ENCODE results near the gene ADCY2. TPM values are rescaled to one million over a fixed set of nuclear protein-coding genes. Genes with fewer than 3 reads are reported as not detected.

Gene ADCY2
- total and polyA plus RNA-seq, 7 experiments from 2014 or later: not detected

DNA sequence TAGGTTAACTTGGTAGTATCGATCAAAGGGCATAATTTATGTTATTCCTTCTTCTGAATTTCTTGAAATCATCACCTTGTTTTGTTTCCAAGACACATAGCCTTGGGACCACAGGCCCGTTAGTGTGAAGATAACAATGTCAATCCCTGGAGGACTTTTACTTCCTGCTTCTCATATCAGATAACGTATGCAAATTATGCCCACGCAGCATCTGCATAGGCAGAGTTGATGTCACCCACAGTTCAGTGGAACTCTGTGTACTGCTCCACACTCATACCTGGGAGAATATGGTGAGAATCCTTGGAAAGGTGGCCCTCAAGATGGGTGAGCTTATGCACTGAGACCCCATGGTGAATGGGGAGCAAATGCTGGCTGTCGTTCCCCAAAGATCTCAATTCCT, 360.0 kb downstream of the ADCY2 start:
- intact Hi-C loops (cut with micrococcal nuclease): no loop called here
- no peak overlapping the region for H3K4me3 Mint-ChIP-seq
- peaks cover 0 to 2% (median 0%) of the 10 kb centered on the region in 7 donors for H3K4me1 Mint-ChIP-seq
- DNase-seq (no peak), ATAC-seq (no peak)
- Histone ChIP-seq H3K4me1 (ENCODE audit: control insufficient read depth in 2 of 2, insufficient read depth in 2 of 2, low read length in 2 of 2) (no peaks in the 10 kb centered on the region), H3K4me3 (ENCODE audit: low read length) (no peak overlapping the region), H3K36me3 (ENCODE audit: control insufficient read depth in 2 of 3, insufficient read depth in 3 of 3, low read length in 3 of 3) (no peaks in the 10 kb centered on the region), H3K27me3 (ENCODE audit: control insufficient read depth in 2 of 2, insufficient read depth in 2 of 2, low read length in 2 of 2) (no peaks in the 10 kb centered on the region), H3K27ac (ENCODE audit: low read depth, low read length) (no peak overlapping the region), H3K9me3 (ENCODE audit: control insufficient read depth in 2 of 3, low read length in 3 of 3) (no peaks in the 10 kb centered on the region)
- no peaks in the 10 kb centered on the region for H3K36me3 Mint-ChIP-seq
- peaks cover 0 to 2% (median 0%) of the 10 kb centered on the region in 11 donors for H3K9me3 Mint-ChIP-seq
- POLR2A ChIA-PET: no interaction called here
- H3K27me3 Mint-ChIP-seq: peaks cover 8 to 49% (median 34%) of the 10 kb centered on the region in 5 donors
- no peak overlapping the region for H3K27ac Mint-ChIP-seq
- CTCF ChIA-PET: no interaction called here

DNA sequence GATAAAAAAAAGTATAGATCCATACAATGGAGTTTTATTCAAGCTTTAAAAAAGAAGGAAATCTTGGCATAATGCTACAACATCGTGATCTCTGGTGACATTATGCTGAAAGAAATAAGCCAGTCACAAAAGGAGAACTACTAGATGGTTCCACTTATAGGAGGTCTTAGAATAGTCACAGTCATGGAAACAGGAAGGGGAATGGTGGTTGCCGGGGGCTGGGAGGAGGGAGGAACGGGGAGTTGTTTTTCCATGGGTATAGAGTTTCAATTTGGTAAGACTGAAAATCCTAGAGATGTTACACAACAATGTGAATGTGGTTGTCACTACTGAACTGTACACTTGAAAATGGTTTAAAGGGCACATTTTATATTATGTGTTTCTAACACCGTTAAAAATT, 360.5 kb downstream of the ADCY2 start:
- no peaks in the 10 kb centered on the region for H3K4me1 ChIP-seq (ENCODE audit: control insufficient read depth in 2 of 2, insufficient read depth in 2 of 2, low read length in 2 of 2)
- H3K4me1 Mint-ChIP-seq: peaks cover 0 to 2% (median 0%) of the 10 kb centered on the region in 7 donors
- DNase-seq (no peak), ATAC-seq (peak; percentile 36)
- no peaks in the 10 kb centered on the region for H3K9me3 ChIP-seq (ENCODE audit: control insufficient read depth in 2 of 3, low read length in 3 of 3)
- no peaks in the 10 kb centered on the region for H3K27me3 ChIP-seq (ENCODE audit: control insufficient read depth in 2 of 2, insufficient read depth in 2 of 2, low read length in 2 of 2)
- H3K27me3 Mint-ChIP-seq: peaks cover 8 to 54% (median 34%) of the 10 kb centered on the region in 5 donors
- H3K36me3 Mint-ChIP-seq: no peaks in the 10 kb centered on the region
- POLR2A ChIA-PET: no interaction called here
- no peak overlapping the region for H3K4me3 Mint-ChIP-seq
- CTCF ChIA-PET: no interaction called here
- H3K27ac Mint-ChIP-seq: no peak overlapping the region
- intact Hi-C loops (cut with micrococcal nuclease): no loop called here
- no peaks in the 10 kb centered on the region for H3K36me3 ChIP-seq (ENCODE audit: control insufficient read depth in 2 of 3, insufficient read depth in 3 of 3, low read length in 3 of 3)
- peaks cover 0 to 2% (median 0%) of the 10 kb centered on the region in 11 donors for H3K9me3 Mint-ChIP-seq
- no peak overlapping the region for H3K4me3 ChIP-seq (ENCODE audit: low read length)
- H3K27ac ChIP-seq (ENCODE audit: low read depth, low read length): no peak overlapping the region

DNA sequence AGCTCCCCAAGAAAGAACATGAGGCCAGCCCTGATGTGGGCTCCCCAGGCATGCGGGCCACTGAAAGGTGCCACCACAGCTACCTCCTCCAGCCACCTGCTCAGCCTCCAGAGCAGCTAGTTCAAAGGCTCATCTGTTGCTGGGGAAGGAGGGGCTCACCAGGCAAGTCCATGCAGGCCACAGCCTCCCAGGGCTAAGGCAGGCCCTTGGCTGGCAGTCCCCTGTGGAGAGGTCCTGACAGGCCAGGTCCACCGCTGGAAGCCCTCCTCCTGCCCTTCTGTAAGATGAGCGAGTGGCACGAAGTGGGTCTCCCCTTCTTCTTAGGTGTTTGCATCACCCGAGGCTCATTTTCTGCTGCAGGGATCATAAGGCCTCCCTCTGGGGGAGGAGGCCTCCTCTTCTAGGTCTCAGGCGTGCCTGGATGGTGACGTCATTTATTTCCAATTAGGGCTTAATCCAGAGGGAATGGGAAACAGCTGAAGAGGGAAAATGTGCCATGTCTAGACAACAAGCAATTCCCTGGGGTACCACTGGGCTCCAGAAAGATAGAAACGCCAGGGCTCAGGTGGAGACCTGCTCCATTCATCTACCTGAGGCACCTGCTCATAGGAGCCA, 363.4 kb downstream of the ADCY2 start:
- Mint-ChIP-seq H3K4me1 (peaks cover 0 to 2% (median 0%) of the 10 kb centered on the region in 7 donors), H3K27me3 (peaks cover 3 to 51% (median 23%) of the 10 kb centered on the region in 5 donors), H3K4me3 (no peak overlapping the region), H3K36me3 (no peaks in the 10 kb centered on the region), H3K27ac (no peak overlapping the region), H3K9me3 (no peaks in the 10 kb centered on the region)
- no peak for ATAC-seq
- intact Hi-C loops (cut with micrococcal nuclease): no loop called here
- Histone ChIP-seq H3K4me3 (ENCODE audit: low read length) (no peak overlapping the region), H3K36me3 (ENCODE audit: control insufficient read depth in 2 of 3, insufficient read depth in 3 of 3, low read length in 3 of 3) (no peaks in the 10 kb centered on the region), H3K9me3 (ENCODE audit: control insufficient read depth in 2 of 3, low read length in 3 of 3) (no peaks in the 10 kb centered on the region), H3K27me3 (ENCODE audit: control insufficient read depth in 2 of 2, insufficient read depth in 2 of 2, low read length in 2 of 2) (no peaks in the 10 kb centered on the region), H3K27ac (ENCODE audit: low read depth, low read length) (no peak overlapping the region), H3K4me1 (ENCODE audit: control insufficient read depth in 2 of 2, insufficient read depth in 2 of 2, low read length in 2 of 2) (no peaks in the 10 kb centered on the region)
- ChIA-PET POLR2A (no interaction called here), CTCF (no interaction called here)
- DNase-seq: no peak

DNA sequence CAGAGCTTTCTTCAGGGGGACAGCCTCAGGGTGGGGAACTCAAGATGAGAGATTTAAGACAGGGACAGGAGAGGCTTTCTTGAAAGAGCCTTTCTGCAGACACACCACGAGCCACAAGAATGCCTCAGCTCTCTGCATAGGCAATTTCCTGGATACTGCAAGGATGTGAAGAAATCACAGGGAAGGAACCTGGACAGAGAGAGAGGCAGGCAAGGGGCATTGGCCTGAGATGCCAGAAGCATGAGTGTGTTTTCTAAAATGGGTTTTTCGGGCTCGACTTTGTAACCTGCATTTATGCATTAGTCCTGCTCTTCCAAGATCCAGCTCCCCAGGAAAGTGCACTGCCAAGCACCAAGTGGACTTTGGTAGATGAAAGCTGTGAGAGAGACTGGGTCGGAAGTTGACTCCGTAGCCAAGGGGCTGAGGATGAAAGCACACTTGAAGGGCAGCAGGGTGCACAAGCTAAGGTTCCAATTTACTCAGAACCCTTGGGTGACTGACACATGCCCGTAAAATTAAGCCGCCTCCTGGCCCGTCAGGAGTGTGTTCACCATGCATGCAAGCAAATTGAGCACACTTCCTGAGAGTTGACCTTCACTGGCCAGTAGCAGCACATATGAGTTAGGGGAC, 364.1 kb downstream of the ADCY2 start:
- Histone ChIP-seq H3K27me3 (ENCODE audit: control insufficient read depth in 2 of 2, insufficient read depth in 2 of 2, low read length in 2 of 2) (no peaks in the 10 kb centered on the region), H3K4me3 (ENCODE audit: low read length) (no peak overlapping the region), H3K27ac (ENCODE audit: low read depth, low read length) (no peak overlapping the region), H3K36me3 (ENCODE audit: control insufficient read depth in 2 of 3, insufficient read depth in 3 of 3, low read length in 3 of 3) (no peaks in the 10 kb centered on the region), H3K4me1 (ENCODE audit: control insufficient read depth in 2 of 2, insufficient read depth in 2 of 2, low read length in 2 of 2) (no peaks in the 10 kb centered on the region), H3K9me3 (ENCODE audit: control insufficient read depth in 2 of 3, low read length in 3 of 3) (no peaks in the 10 kb centered on the region)
- Mint-ChIP-seq H3K36me3 (no peaks in the 10 kb centered on the region), H3K4me1 (peaks cover 0 to 2% (median 0%) of the 10 kb centered on the region in 7 donors), H3K4me3 (no peak overlapping the region), H3K27me3 (peaks cover 2 to 47% (median 25%) of the 10 kb centered on the region in 5 donors), H3K9me3 (no peaks in the 10 kb centered on the region), H3K27ac (no peak overlapping the region)
- ATAC-seq: no peak
- ChIA-PET CTCF (no interaction called here), POLR2A (no interaction called here)
- no peak for DNase-seq
- intact Hi-C loops (cut with micrococcal nuclease): no loop called here

DNA sequence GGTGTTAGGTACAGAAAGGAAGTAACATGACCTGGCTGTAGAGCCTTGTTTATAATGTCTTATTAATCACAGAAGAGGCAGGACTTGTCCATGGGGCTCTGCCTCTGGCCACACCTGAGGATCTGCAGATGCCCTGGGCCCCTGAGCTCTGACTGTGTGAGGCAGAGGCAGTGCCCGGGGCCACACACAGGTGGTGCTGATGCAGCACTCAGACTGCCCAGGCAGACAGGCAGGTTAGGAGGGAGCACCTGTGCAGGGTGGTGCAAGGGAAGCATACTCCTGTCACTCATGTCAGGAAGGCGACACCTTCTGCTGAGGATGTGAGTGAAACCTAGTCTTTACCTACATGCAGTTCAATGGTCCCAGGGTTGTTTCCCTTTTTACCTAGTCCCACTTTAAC, 366.3 kb downstream of the ADCY2 start:
- Histone ChIP-seq H3K27ac (ENCODE audit: low read depth, low read length) (no peak overlapping the region), H3K27me3 (ENCODE audit: control insufficient read depth in 2 of 2, insufficient read depth in 2 of 2, low read length in 2 of 2) (no peaks in the 10 kb centered on the region), H3K9me3 (ENCODE audit: control insufficient read depth in 2 of 3, low read length in 3 of 3) (no peaks in the 10 kb centered on the region), H3K4me1 (ENCODE audit: control insufficient read depth in 2 of 2, insufficient read depth in 2 of 2, low read length in 2 of 2) (no peaks in the 10 kb centered on the region), H3K4me3 (ENCODE audit: low read length) (no peak overlapping the region), H3K36me3 (ENCODE audit: control insufficient read depth in 2 of 3, insufficient read depth in 3 of 3, low read length in 3 of 3) (no peaks in the 10 kb centered on the region)
- H3K4me1 Mint-ChIP-seq: peaks cover 0 to 1% (median 0%) of the 10 kb centered on the region in 7 donors
- no peaks in the 10 kb centered on the region for H3K36me3 Mint-ChIP-seq
- CTCF ChIA-PET: no interaction called here
- no peak overlapping the region for H3K4me3 Mint-ChIP-seq
- POLR2A ChIA-PET: no interaction called here
- ATAC-seq: no peak
- peaks cover 0 to 57% (median 31%) of the 10 kb centered on the region in 5 donors for H3K27me3 Mint-ChIP-seq
- peaks cover 0 to 2% (median 0%) of the 10 kb centered on the region in 11 donors for H3K9me3 Mint-ChIP-seq
- no peak for DNase-seq
- no peak overlapping the region for H3K27ac Mint-ChIP-seq
- intact Hi-C loops (cut with micrococcal nuclease): no loop called here

DNA sequence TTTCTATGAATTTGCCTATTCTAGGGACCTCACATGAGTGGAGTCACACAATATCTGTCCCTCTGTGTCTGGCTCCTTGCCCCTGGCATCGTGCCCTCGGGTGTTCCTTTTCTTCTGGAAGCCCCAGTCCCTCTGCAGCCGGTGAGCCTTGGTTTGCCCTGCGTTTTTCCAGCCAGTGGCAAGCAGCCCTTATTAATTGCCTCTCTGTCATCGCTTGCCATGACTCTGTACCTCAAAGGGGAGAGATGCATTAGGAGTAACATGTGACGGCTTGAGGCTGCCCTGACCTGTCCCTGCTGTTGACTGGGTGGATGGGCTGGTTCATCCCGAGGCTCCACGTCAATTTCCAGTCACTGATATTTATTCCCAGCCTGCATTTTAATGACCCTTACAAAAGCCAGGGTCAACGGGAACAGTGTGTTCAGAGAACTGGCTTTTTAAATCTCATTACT, 367.7 kb downstream of the ADCY2 start:
- H3K27ac Mint-ChIP-seq: no peak overlapping the region
- intact Hi-C loops (cut with micrococcal nuclease): no loop called here
- H3K9me3 ChIP-seq (ENCODE audit: control insufficient read depth in 2 of 3, low read length in 3 of 3): no peaks in the 10 kb centered on the region
- POLR2A ChIA-PET: no interaction called here
- CTCF ChIA-PET: no interaction called here
- H3K36me3 Mint-ChIP-seq: no peaks in the 10 kb centered on the region
- DNase-seq (no peak), ATAC-seq (no peak)
- H3K4me1 Mint-ChIP-seq: no peaks in the 10 kb centered on the region
- no peaks in the 10 kb centered on the region for H3K27me3 ChIP-seq (ENCODE audit: control insufficient read depth in 2 of 2, insufficient read depth in 2 of 2, low read length in 2 of 2)
- peaks cover 0 to 49% (median 20%) of the 10 kb centered on the region in 5 donors for H3K27me3 Mint-ChIP-seq
- no peak overlapping the region for H3K4me3 ChIP-seq (ENCODE audit: low read length)
- no peak overlapping the region for H3K4me3 Mint-ChIP-seq
- H3K27ac ChIP-seq (ENCODE audit: low read depth, low read length): no peak overlapping the region
- no peaks in the 10 kb centered on the region for H3K4me1 ChIP-seq (ENCODE audit: control insufficient read depth in 2 of 2, insufficient read depth in 2 of 2, low read length in 2 of 2)
- no peaks in the 10 kb centered on the region for H3K36me3 ChIP-seq (ENCODE audit: control insufficient read depth in 2 of 3, insufficient read depth in 3 of 3, low read length in 3 of 3)
- H3K9me3 Mint-ChIP-seq: peaks cover 0 to 2% (median 0%) of the 10 kb centered on the region in 11 donors

DNA sequence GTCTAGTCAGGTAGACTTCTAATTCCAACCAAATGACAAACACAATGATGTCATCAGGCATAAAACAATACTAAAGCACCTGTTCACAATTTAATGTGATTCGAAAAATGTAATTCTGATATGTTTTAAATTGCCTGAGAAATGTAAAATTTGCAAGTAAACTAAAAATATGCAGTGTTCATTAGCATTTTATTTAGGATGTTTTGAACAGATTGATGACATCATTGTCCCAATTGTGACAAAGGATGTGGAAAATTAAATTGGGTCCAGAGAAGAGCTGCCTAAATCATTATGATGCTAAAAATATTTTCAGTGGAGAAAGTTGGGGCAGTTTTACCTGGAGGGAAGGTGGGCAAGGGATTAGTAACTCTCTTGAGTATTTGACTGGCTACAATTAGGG, 368.5 kb downstream of the ADCY2 start:
- H3K27ac Mint-ChIP-seq: no peak overlapping the region
- Histone ChIP-seq H3K9me3 (ENCODE audit: control insufficient read depth in 2 of 3, low read length in 3 of 3) (no peaks in the 10 kb centered on the region), H3K4me1 (ENCODE audit: control insufficient read depth in 2 of 2, insufficient read depth in 2 of 2, low read length in 2 of 2) (no peaks in the 10 kb centered on the region), H3K27ac (ENCODE audit: low read depth, low read length) (no peak overlapping the region), H3K4me3 (ENCODE audit: low read length) (no peak overlapping the region), H3K36me3 (ENCODE audit: control insufficient read depth in 2 of 3, insufficient read depth in 3 of 3, low read length in 3 of 3) (no peaks in the 10 kb centered on the region), H3K27me3 (ENCODE audit: control insufficient read depth in 2 of 2, insufficient read depth in 2 of 2, low read length in 2 of 2) (no peaks in the 10 kb centered on the region)
- peaks cover 0 to 45% (median 20%) of the 10 kb centered on the region in 5 donors for H3K27me3 Mint-ChIP-seq
- no peak for DNase-seq
- peaks cover 0 to 2% (median 0%) of the 10 kb centered on the region in 11 donors for H3K9me3 Mint-ChIP-seq
- no peaks in the 10 kb centered on the region for H3K4me1 Mint-ChIP-seq
- POLR2A ChIA-PET: no interaction called here
- ATAC-seq: no peak
- CTCF ChIA-PET: no interaction called here
- intact Hi-C loops (cut with micrococcal nuclease): no loop called here
- no peaks in the 10 kb centered on the region for H3K36me3 Mint-ChIP-seq
- no peak overlapping the region for H3K4me3 Mint-ChIP-seq

Data from naive thymus-derived CD4-positive, alpha-beta T cell (primary cell).